ENCODE data around the gene MBD6.
"Not testable (repeated sequence)": the region's sequence is repeated elsewhere in the genome, so short reads cannot be mapped to it uniquely, and the experiment has no call there.

Gene MBD6

DNA sequence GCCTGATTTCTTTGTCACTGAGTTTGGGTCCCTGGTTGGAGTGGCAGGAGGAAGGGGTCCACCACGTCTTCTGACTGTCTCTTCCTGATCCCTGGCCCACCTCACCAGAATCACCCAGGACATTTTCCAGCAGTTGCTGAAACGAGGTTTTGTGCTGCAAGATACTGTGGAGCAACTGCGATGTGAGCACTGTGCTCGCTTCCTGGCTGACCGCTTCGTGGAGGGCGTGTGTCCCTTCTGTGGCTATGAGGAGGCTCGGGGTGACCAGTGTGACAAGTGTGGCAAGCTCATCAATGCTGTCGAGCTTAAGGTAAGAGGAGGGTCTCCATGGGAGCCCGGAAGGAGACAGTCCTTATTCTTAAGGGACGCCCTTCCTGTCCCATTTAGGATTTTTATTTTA, 22.4 kb upstream of the MBD6 start:
- H3K27ac ChIP-seq (ENCODE audit: low read depth, low read length), result no peak overlapping the region
- no peak overlapping the region for H3K4me2 ChIP-seq (ENCODE audit: low read depth, low read length, poor library complexity, severe bottlenecking)
- H3K9me2 ChIP-seq (replicated peaks; ENCODE audit: insufficient read depth, low read length), result no peaks in the 10 kb centered on the region
- H3K27me3 ChIP-seq (ENCODE audit: low read length), result no peaks in the 10 kb centered on the region
- H3F3A ChIP-seq (ENCODE audit: insufficient read depth), result no peaks in the 10 kb centered on the region
- no peaks in the 10 kb centered on the region for H3K79me2 ChIP-seq (ENCODE audit: insufficient read depth, low read length)
- TF ChIP-seq, protein P1, sequence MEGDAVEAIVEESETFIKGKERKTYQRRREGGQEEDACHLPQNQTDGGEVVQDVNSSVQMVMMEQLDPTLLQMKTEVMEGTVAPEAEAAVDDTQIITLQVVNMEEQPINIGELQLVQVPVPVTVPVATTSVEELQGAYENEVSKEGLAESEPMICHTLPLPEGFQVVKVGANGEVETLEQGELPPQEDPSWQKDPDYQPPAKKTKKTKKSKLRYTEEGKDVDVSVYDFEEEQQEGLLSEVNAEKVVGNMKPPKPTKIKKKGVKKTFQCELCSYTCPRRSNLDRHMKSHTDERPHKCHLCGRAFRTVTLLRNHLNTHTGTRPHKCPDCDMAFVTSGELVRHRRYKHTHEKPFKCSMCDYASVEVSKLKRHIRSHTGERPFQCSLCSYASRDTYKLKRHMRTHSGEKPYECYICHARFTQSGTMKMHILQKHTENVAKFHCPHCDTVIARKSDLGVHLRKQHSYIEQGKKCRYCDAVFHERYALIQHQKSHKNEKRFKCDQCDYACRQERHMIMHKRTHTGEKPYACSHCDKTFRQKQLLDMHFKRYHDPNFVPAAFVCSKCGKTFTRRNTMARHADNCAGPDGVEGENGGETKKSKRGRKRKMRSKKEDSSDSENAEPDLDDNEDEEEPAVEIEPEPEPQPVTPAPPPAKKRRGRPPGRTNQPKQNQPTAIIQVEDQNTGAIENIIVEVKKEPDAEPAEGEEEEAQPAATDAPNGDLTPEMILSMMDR (IDR thresholded peaks at IDR 0.05; ENCODE audit: insufficient read depth, low read length, poor library complexity, severe bottlenecking), result no peak
- TF ChIP-seq EZH2phosphoT487 (conservative IDR thresholded peaks at IDR 0.05; ENCODE audit: low read length), result no peak
- H2AFZ ChIP-seq (ENCODE audit: low read depth, low read length, severe bottlenecking), result no peak overlapping the region
- H3K4me3 ChIP-seq (ENCODE audit: insufficient read depth, low read length, poor library complexity, severe bottlenecking), result no peak overlapping the region
- H3K36me3 ChIP-seq (ENCODE audit: low read length), result peaks cover 35% of the 10 kb centered on the region
- H4K20me1 ChIP-seq (ENCODE audit: low read depth, low read length), result no peaks in the 10 kb centered on the region
- H3K9me3 ChIP-seq (ENCODE audit: insufficient read depth, low read length), result no peaks in the 10 kb centered on the region
- no peak overlapping the region for H3K9ac ChIP-seq (ENCODE audit: low read length)

- H3K9me3 ChIP-seq (ENCODE audit: insufficient read depth, low read length); H3K9ac ChIP-seq (ENCODE audit: low read length); H3K27me3 ChIP-seq (ENCODE audit: low read length); H3F3A ChIP-seq (ENCODE audit: insufficient read depth); H3K4me2 ChIP-seq (ENCODE audit: low read depth, low read length, poor library complexity, severe bottlenecking); H3K79me2 ChIP-seq (ENCODE audit: insufficient read depth, low read length); H4K20me1 ChIP-seq (ENCODE audit: low read depth, low read length); H2AFZ ChIP-seq (ENCODE audit: low read depth, low read length, severe bottlenecking); H3K27ac ChIP-seq (ENCODE audit: low read depth, low read length); H3K4me3 ChIP-seq (ENCODE audit: insufficient read depth, low read length, poor library complexity, severe bottlenecking); H3K9me2 ChIP-seq (replicated peaks; ENCODE audit: insufficient read depth, low read length): not testable (repeated sequence)
- H3K36me3 ChIP-seq (ENCODE audit: low read length), result peaks cover 38% of the 10 kb centered on the region
Measured at GRCh38 chr12:57502311-57502969, 20.2 kb upstream of the MBD6 start.

- not testable (repeated sequence) for H2AFZ ChIP-seq (ENCODE audit: low read depth, low read length, severe bottlenecking); H3K4me2 ChIP-seq (ENCODE audit: low read depth, low read length, poor library complexity, severe bottlenecking); H3K27ac ChIP-seq (ENCODE audit: low read depth, low read length); H4K20me1 ChIP-seq (ENCODE audit: low read depth, low read length); H3F3A ChIP-seq (ENCODE audit: insufficient read depth); H3K4me3 ChIP-seq (ENCODE audit: insufficient read depth, low read length, poor library complexity, severe bottlenecking); H3K9me2 ChIP-seq (replicated peaks; ENCODE audit: insufficient read depth, low read length); H3K9me3 ChIP-seq (ENCODE audit: insufficient read depth, low read length); H3K27me3 ChIP-seq (ENCODE audit: low read length); H3K9ac ChIP-seq (ENCODE audit: low read length); H3K79me2 ChIP-seq (ENCODE audit: insufficient read depth, low read length)
- H3K36me3 ChIP-seq (ENCODE audit: low read length), result peaks cover 17% of the 10 kb centered on the region; the same call in 1 of the 2 replicates
Measured at GRCh38 chr12:57506541-57506940, 16.1 kb upstream of the MBD6 start.

DNA sequence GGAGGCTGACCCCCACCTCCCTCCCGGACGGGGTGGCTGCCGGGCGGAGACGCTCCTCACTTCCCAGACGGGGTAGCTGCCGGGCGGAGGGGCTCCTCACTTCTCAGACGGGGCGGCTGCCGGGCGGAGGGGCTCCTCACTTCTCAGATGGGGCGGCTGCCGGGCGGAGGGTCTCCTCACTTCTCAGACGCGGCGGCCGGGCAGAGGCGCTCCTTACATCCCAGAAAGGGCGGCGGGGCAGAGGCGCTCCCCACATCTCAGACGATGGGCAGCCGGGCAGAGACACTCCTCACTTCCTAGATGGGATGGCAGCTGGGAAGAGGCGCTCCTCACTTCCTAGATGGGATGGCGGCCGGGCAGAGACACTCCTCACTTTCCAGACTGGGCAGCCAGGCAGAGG, 14.8 kb upstream of the MBD6 start:
- not testable (repeated sequence) for H3K79me2 ChIP-seq (ENCODE audit: insufficient read depth, low read length); H3K9ac ChIP-seq (ENCODE audit: low read length); H2AFZ ChIP-seq (ENCODE audit: low read depth, low read length, severe bottlenecking); H3K9me2 ChIP-seq (replicated peaks; ENCODE audit: insufficient read depth, low read length); H3F3A ChIP-seq (ENCODE audit: insufficient read depth); H3K4me2 ChIP-seq (ENCODE audit: low read depth, low read length, poor library complexity, severe bottlenecking); H3K9me3 ChIP-seq (ENCODE audit: insufficient read depth, low read length); H4K20me1 ChIP-seq (ENCODE audit: low read depth, low read length); H3K27ac ChIP-seq (ENCODE audit: low read depth, low read length); H3K4me3 ChIP-seq (ENCODE audit: insufficient read depth, low read length, poor library complexity, severe bottlenecking); H3K27me3 ChIP-seq (ENCODE audit: low read length)
- peaks cover 12% of the 10 kb centered on the region; the same call in 1 of the 2 replicates for H3K36me3 ChIP-seq (ENCODE audit: low read length)

GRCh38 chr12:57511161-57511560, 11.5 kb upstream of the MBD6 start:
- Histone ChIP-seq H3K9ac (ENCODE audit: low read length) (no peak overlapping the region), H3K4me2 (ENCODE audit: low read depth, low read length, poor library complexity, severe bottlenecking) (no peak overlapping the region), H2AFZ (ENCODE audit: low read depth, low read length, severe bottlenecking) (no peak overlapping the region), H3F3A (ENCODE audit: insufficient read depth) (peaks cover 31% of the 10 kb centered on the region), H3K36me3 (ENCODE audit: low read length) (peaks cover 17% of the 10 kb centered on the region; the same call in 1 of the 2 replicates), H3K9me3 (ENCODE audit: insufficient read depth, low read length) (no peaks in the 10 kb centered on the region), H3K79me2 (ENCODE audit: insufficient read depth, low read length) (no peaks in the 10 kb centered on the region), H3K4me3 (ENCODE audit: insufficient read depth, low read length, poor library complexity, severe bottlenecking) (no peak overlapping the region), H4K20me1 (ENCODE audit: low read depth, low read length) (no peaks in the 10 kb centered on the region), H3K27ac (ENCODE audit: low read depth, low read length) (no peak overlapping the region), H3K9me2 (replicated peaks; ENCODE audit: insufficient read depth, low read length) (no peaks in the 10 kb centered on the region), H3K27me3 (ENCODE audit: low read length) (no peaks in the 10 kb centered on the region)
- TF ChIP-seq, protein P1 (IDR thresholded peaks at IDR 0.05; ENCODE audit: insufficient read depth, low read length, poor library complexity, severe bottlenecking), result no peak
- TF ChIP-seq EZH2phosphoT487 (conservative IDR thresholded peaks at IDR 0.05; ENCODE audit: low read length), result no peak

All from SU-DHL-6 (cell line).